GM12872 (cell line): ENCODE results near the gene NUPR1.

Source experiments
- CTCF ChIP-seq: IDR thresholded peaks from 3 replicates; pipeline ENCODE4 v1.5.1; 2011; ENCODE audit warnings: low read depth, mild to moderate bottlenecking, low read length, moderate library complexity; ENCODE audit not compliant: insufficient read depth

NUPR1 gene

GRCh38 chr16:28538733-28539596, at the start of gene NUPR1:
Gene NUPR1 (minus strand): TSS chr16:28538974. CDS start chr16:28538907, 67 bp downstream.
- TF ChIP-seq CTCF: no peak

GRCh38 chr16:28587386-28587785, 48.6 kb upstream of the NUPR1 start:
- no peak for TF ChIP-seq CTCF

GRCh38 chr16:28586466-28586865, 47.7 kb upstream of the NUPR1 start:
- TF ChIP-seq CTCF: no peak

GRCh38 chr16:28585674-28586073, 46.9 kb upstream of the NUPR1 start:
- TF ChIP-seq CTCF: no peak

GRCh38 chr16:28580726-28581315, 42.0 kb upstream of the NUPR1 start:
- no peak for TF ChIP-seq CTCF

- no peak for TF ChIP-seq CTCF
Measured at GRCh38 chr16:28575446-28576109, 36.8 kb upstream of the NUPR1 start.

GRCh38 chr16:28574925-28575324, 36.2 kb upstream of the NUPR1 start:
- no peak for TF ChIP-seq CTCF
